ENCODE measurements around the gene LRRC74A. TPM values are rescaled to one million over a fixed set of nuclear protein-coding genes. Genes with fewer than 3 reads are reported as not detected.

LRRC74A gene
- total and polyA plus RNA-seq, 2 experiments from 2014 or later, result not detected

GRCh38 chr14:76861574-76862255 is 35.5 kb downstream of the LRRC74A start:
- H3K27me3 Mint-ChIP-seq (ENCODE audit: insufficient read depth, low read depth, poor library complexity), result peaks cover 3% of the 10 kb centered on the region
- no peaks in the 10 kb centered on the region for H3K36me3 Mint-ChIP-seq (ENCODE audit: low read depth)
- Histone ChIP-seq H3K4me2 (peak overlapping the region; percentile 67), H3K9me2 (ENCODE audit: insufficient read depth) (0 out of 2 replicates have a peak, but pooled peaks cover 7% of the 10 kb centered on the region), H3K79me2 (replicated peaks; ENCODE audit: insufficient read depth) (no peaks in the 10 kb centered on the region), H2AFZ (no peak overlapping the region), H4K20me1 (replicated peaks; ENCODE audit: insufficient read depth) (no peaks in the 10 kb centered on the region), H3K27me3 (ENCODE audit: insufficient read depth) (no peaks in the 10 kb centered on the region; the same call in 1 of the 2 replicates), H3K27ac (ENCODE audit: low read depth) (no peak overlapping the region), H3K4me3 (no peak overlapping the region), H3K36me3 (ENCODE audit: insufficient read depth) (no peaks in the 10 kb centered on the region), H3K4me1 (ENCODE audit: insufficient read depth) (peaks cover 12% of the 10 kb centered on the region; the same call in 1 of the 2 replicates), H3F3A (replicated peaks; ENCODE audit: low read depth) (no peaks in the 10 kb centered on the region)
- ATAC-seq, result peak; percentile 75
- no peak for TF ChIP-seq CREB1 (CRISPR knock-in tag; IDR thresholded peaks at IDR 0.05; ENCODE audit: low read depth)
- TF ChIP-seq ZNF462 (CRISPR knock-in tag; IDR thresholded peaks at IDR 0.05), result no peak
- no peak for TF ChIP-seq ZNF331 (CRISPR knock-in tag; IDR thresholded peaks at IDR 0.05; ENCODE audit: low read depth)
- TF ChIP-seq ZNF114 (CRISPR knock-in tag; IDR thresholded peaks at IDR 0.05), result no peak
- TF ChIP-seq STAT1 (IDR thresholded peaks at IDR 0.05; ENCODE audit: unreplicated experiment), result no peak
- no peak for TF ChIP-seq EZH2 (IDR thresholded peaks at IDR 0.05; ENCODE audit: low read depth, unreplicated experiment)
- no peak for TF ChIP-seq NANOG (IDR thresholded peaks at IDR 0.05; ENCODE audit: borderline replicate concordance)
- TF ChIP-seq CTCF (conservative IDR thresholded peaks at IDR 0.05; ENCODE audit: low read depth in 2 of 2), result no peak
- no peak for TF ChIP-seq ETS1 (IDR thresholded peaks at IDR 0.05)
- no peak for TF ChIP-seq POLR2AphosphoS5 (IDR thresholded peaks at IDR 0.05; ENCODE audit: low read depth)
- no peak for TF ChIP-seq JUNB (IDR thresholded peaks at IDR 0.05; ENCODE audit: unreplicated experiment)
- TF ChIP-seq REST (IDR thresholded peaks at IDR 0.05; ENCODE audit: unreplicated experiment), result no peak
- peaks cover 38% of the 10 kb centered on the region for H3K4me1 Mint-ChIP-seq
- no peak overlapping the region for H3K4me3 Mint-ChIP-seq
- H3K27ac Mint-ChIP-seq, result no peak overlapping the region; the same call in 1 of the 2 replicates
- DNase-seq (ENCODE audit: low spot score), result no peak
- H3K9me3 Mint-ChIP-seq, result no peaks in the 10 kb centered on the region
